ENCODE results near the gene EDDM13.

The EDDM13 gene

GRCh38 chr19:56314018-56314380 lies 41.5 kb downstream of the EDDM13 start:
- Histone ChIP-seq H3K4me1 (ENCODE audit: control insufficient read depth, low read length) (peaks cover 16% of the 10 kb centered on the region), H3K36me3 (ENCODE audit: control insufficient read depth, low read length) (peaks cover 7% of the 10 kb centered on the region; the same call in 1 of the 2 replicates), H3K4me3 (ENCODE audit: low read length) (peak overlapping the region; percentile 93), H3K4me2 (ENCODE audit: low read length) (peak overlapping the region; percentile 93), H3K9me3 (ENCODE audit: control insufficient read depth, insufficient read depth, low read length) (no peaks in the 10 kb centered on the region), H3K9me2 (replicated peaks; ENCODE audit: control insufficient read depth, low read length) (no peaks in the 10 kb centered on the region), H3K27me3 (ENCODE audit: control insufficient read depth, low read length) (no peaks in the 10 kb centered on the region), H3K79me2 (ENCODE audit: control insufficient read depth, low read length) (peaks cover 6% of the 10 kb centered on the region), H3K27ac (ENCODE audit: low read depth, low read length) (peak overlapping the region; percentile 82), H4K20me1 (ENCODE audit: control insufficient read depth, insufficient read depth, low read depth, low read length) (no peaks in the 10 kb centered on the region), H3F3A (ENCODE audit: control insufficient read depth, insufficient read depth) (no peaks in the 10 kb centered on the region)
- TF ChIP-seq CTCF (IDR thresholded peaks at IDR 0.05; ENCODE audit: low read depth, low read length, poor library complexity, severe bottlenecking) (no peak), EZH2phosphoT487 (IDR thresholded peaks at IDR 0.05; ENCODE audit: borderline replicate concordance, low read length) (no peak)

GRCh38 chr19:56314381-56315076 lies 42.0 kb downstream of the EDDM13 start, which contains the start of gene ZSCAN5A:
ZSCAN5A (minus strand) TSS chr19:56314839; CDS start chr19:56225046, 89,793 bp downstream.
- Histone ChIP-seq H3F3A (ENCODE audit: control insufficient read depth, insufficient read depth) (no peaks in the 10 kb centered on the region), H3K4me1 (ENCODE audit: control insufficient read depth, low read length) (peaks cover 16% of the 10 kb centered on the region), H3K27ac (ENCODE audit: low read depth, low read length) (peak within 1 kb of the TSS; percentile 82), H3K36me3 (ENCODE audit: control insufficient read depth, low read length) (peaks cover 3% of the 10 kb centered on the region; the same call in 1 of the 2 replicates), H3K9me2 (replicated peaks; ENCODE audit: control insufficient read depth, low read length) (no peaks in the 10 kb centered on the region), H4K20me1 (ENCODE audit: control insufficient read depth, insufficient read depth, low read depth, low read length) (no peaks in the 10 kb centered on the region), H3K27me3 (ENCODE audit: control insufficient read depth, low read length) (no peaks in the 10 kb centered on the region), H3K79me2 (ENCODE audit: control insufficient read depth, low read length) (peaks cover 6% of the 10 kb centered on the region), H3K4me2 (ENCODE audit: low read length) (peak within 1 kb of the TSS; percentile 93), H3K9me3 (ENCODE audit: control insufficient read depth, insufficient read depth, low read length) (no peaks in the 10 kb centered on the region), H3K4me3 (ENCODE audit: low read length) (peak within 1 kb of the TSS; percentile 93)
- TF ChIP-seq EZH2phosphoT487 (IDR thresholded peaks at IDR 0.05; ENCODE audit: borderline replicate concordance, low read length) (no peak), CTCF (IDR thresholded peaks at IDR 0.05; ENCODE audit: low read depth, low read length, poor library complexity, severe bottlenecking) (no peak)

- Histone ChIP-seq H3K9me3 (ENCODE audit: control insufficient read depth, insufficient read depth, low read length) (no peaks in the 10 kb centered on the region), H3K27ac (ENCODE audit: low read depth, low read length) (peak overlapping the region; percentile 82), H3K4me3 (ENCODE audit: low read length) (peak overlapping the region; percentile 93), H3K36me3 (ENCODE audit: control insufficient read depth, low read length) (peaks cover 3% of the 10 kb centered on the region; the same call in 1 of the 2 replicates), H3K27me3 (ENCODE audit: control insufficient read depth, low read length) (no peaks in the 10 kb centered on the region), H3K9me2 (replicated peaks; ENCODE audit: control insufficient read depth, low read length) (no peaks in the 10 kb centered on the region), H3K4me1 (ENCODE audit: control insufficient read depth, low read length) (peaks cover 24% of the 10 kb centered on the region), H3F3A (ENCODE audit: control insufficient read depth, insufficient read depth) (no peaks in the 10 kb centered on the region), H4K20me1 (ENCODE audit: control insufficient read depth, insufficient read depth, low read depth, low read length) (no peaks in the 10 kb centered on the region), H3K79me2 (ENCODE audit: control insufficient read depth, low read length) (peaks cover 6% of the 10 kb centered on the region), H3K4me2 (ENCODE audit: low read length) (peak overlapping the region; percentile 93)
- TF ChIP-seq CTCF (IDR thresholded peaks at IDR 0.05; ENCODE audit: low read depth, low read length, poor library complexity, severe bottlenecking) (no peak), EZH2phosphoT487 (IDR thresholded peaks at IDR 0.05; ENCODE audit: borderline replicate concordance, low read length) (no peak)
Measured at GRCh38 chr19:56315077-56315828, 42.7 kb downstream of the EDDM13 start.

Measured in DOHH2 (cell line).